H9 (cell line): ENCODE measurements around the gene PHTF2. TPM values are rescaled to one million over a fixed set of nuclear protein-coding genes. Genes with fewer than 3 reads are reported as not detected.

Experiments
- DNase-seq: peaks from one replicate; pipeline ENCODE4 v3.0.0-alpha.2; 2017
- H2AFZ ChIP-seq: one replicate; pipeline ENCODE4 v1.6.1; 2013; ENCODE audit warnings: mild to moderate bottlenecking, low read length, control low read depth, moderate library complexity
- H2AK5ac ChIP-seq: 2 replicates; pipeline ENCODE4 v1.6.1; 2013; ENCODE audit warnings: low read length, control low read depth, mixed read lengths; ENCODE audit not compliant: insufficient read length
- H2BK120ac ChIP-seq: one replicate; pipeline ENCODE4 v1.6.1; 2013; ENCODE audit warnings: low read depth, mild to moderate bottlenecking, low read length, control low read depth, inconsistent platforms; ENCODE audit not compliant: poor library complexity, severe bottlenecking
- H2BK12ac ChIP-seq: 2 replicates; pipeline ENCODE4 v1.6.1; 2013; ENCODE audit warnings: low read length, control low read depth, mixed read lengths, low read depth; ENCODE audit not compliant: insufficient read length
- H2BK15ac ChIP-seq: 2 replicates; pipeline ENCODE4 v1.6.1; 2013; ENCODE audit warnings: low read depth, low read length, control low read depth
- H2BK20ac ChIP-seq: one replicate; pipeline ENCODE4 v1.6.1; 2013; ENCODE audit warnings: low read depth, mild to moderate bottlenecking, low read length, control low read depth, inconsistent platforms; ENCODE audit not compliant: poor library complexity, severe bottlenecking
- H2BK5ac ChIP-seq: 2 replicates; pipeline ENCODE4 v1.6.1; 2013; ENCODE audit warnings: low read length, control low read depth, mixed read lengths; ENCODE audit not compliant: insufficient read length
- H3K14ac ChIP-seq: 2 replicates; pipeline ENCODE4 v1.6.1; 2013; ENCODE audit warnings: low read length, control low read depth; ENCODE audit not compliant: insufficient read depth
- H3K18ac ChIP-seq: 2 replicates; pipeline ENCODE4 v1.6.1; 2013; ENCODE audit warnings: low read depth, mild to moderate bottlenecking, mixed read lengths, low read length, control low read depth; ENCODE audit not compliant: insufficient read length
- H3K23ac ChIP-seq: 2 replicates; pipeline ENCODE4 v1.6.1; 2013; ENCODE audit warnings: low read length, control low read depth, mixed read lengths, low read depth; ENCODE audit not compliant: insufficient read length
- H3K23me2 ChIP-seq: 2 replicates; pipeline ENCODE4 v1.6.1; 2013; ENCODE audit warnings: low read depth, mild to moderate bottlenecking, mixed read lengths, low read length, control low read depth; ENCODE audit not compliant: insufficient read length, poor library complexity, severe bottlenecking
- H3K27ac ChIP-seq: 2 replicates; pipeline ENCODE4 v1.5.1; 2013; ENCODE audit warnings: low read length, control low read depth, mixed read lengths, low read depth; ENCODE audit not compliant: insufficient read length
- H3K27me3 ChIP-seq: 2 replicates; pipeline ENCODE4 v1.6.1; 2013; ENCODE audit warnings: low read length, control low read depth, inconsistent platforms; ENCODE audit not compliant: insufficient read depth
- H3K4ac ChIP-seq: 2 replicates; pipeline ENCODE4 v1.6.1; 2013; ENCODE audit warnings: low read depth, mild to moderate bottlenecking, control low read depth, inconsistent platforms, low read length, moderate library complexity
- H3K4me1 ChIP-seq: 2 replicates; pipeline ENCODE4 v1.6.1; 2013; ENCODE audit warnings: low read length, control low read depth, inconsistent platforms; ENCODE audit not compliant: insufficient read depth
- H3K4me2 ChIP-seq: 2 replicates; pipeline ENCODE4 v1.6.1; 2013; ENCODE audit warnings: low read length, control low read depth, mixed read lengths; ENCODE audit not compliant: insufficient read length, insufficient read depth
- H3K56ac ChIP-seq: 2 replicates; pipeline ENCODE4 v1.6.1; 2013; ENCODE audit warnings: low read depth, mild to moderate bottlenecking, mixed read lengths, low read length, control low read depth; ENCODE audit not compliant: insufficient read length
- H3K79me1 ChIP-seq: 2 replicates; pipeline ENCODE4 v1.6.1; 2013; ENCODE audit warnings: low read depth, mild to moderate bottlenecking, moderate library complexity, low read length, control low read depth, inconsistent platforms; ENCODE audit not compliant: insufficient read depth, poor library complexity, severe bottlenecking
- H3K79me2 ChIP-seq: 2 replicates; pipeline ENCODE4 v1.6.1; 2013; ENCODE audit warnings: low read length, control low read depth, inconsistent platforms; ENCODE audit not compliant: insufficient read depth
- H3K9ac ChIP-seq: 2 replicates; pipeline ENCODE4 v1.6.1; 2013; ENCODE audit warnings: low read length, control low read depth, mixed read lengths; ENCODE audit not compliant: insufficient read length; ENCODE audit errors: extremely low read depth
- H3K9me3 ChIP-seq: one replicate; pipeline ENCODE4 v1.6.1; 2013; ENCODE audit warnings: low read depth, low read length, inconsistent platforms; ENCODE audit not compliant: control insufficient read depth
- H3T11ph ChIP-seq: one replicate; pipeline ENCODE4 v1.6.1; 2013; ENCODE audit warnings: mild to moderate bottlenecking, low read length, control low read depth, inconsistent platforms
- H4K20me1 ChIP-seq: one replicate; pipeline ENCODE4 v1.6.1; 2013; ENCODE audit not compliant: control insufficient read depth, insufficient read length, insufficient read depth
- H4K5ac ChIP-seq: 2 replicates; pipeline ENCODE4 v1.6.1; 2013; ENCODE audit warnings: low read depth, mild to moderate bottlenecking, mixed read lengths, low read length, control low read depth; ENCODE audit not compliant: insufficient read length
- H4K8ac ChIP-seq: replicated peaks from 2 replicates; pipeline ENCODE4 v1.6.1; 2013; ENCODE audit warnings: low read length, control low read depth, mixed read lengths, low read depth; ENCODE audit not compliant: insufficient read length
- H4K91ac ChIP-seq: 2 replicates; pipeline ENCODE4 v1.6.1; 2013; ENCODE audit warnings: low read depth, mild to moderate bottlenecking, moderate library complexity, mixed read lengths, low read length, control low read depth; ENCODE audit not compliant: insufficient read length
- H3K27ac Mint-ChIP-seq, 3 experiments: 2 replicates in 2 of 3; 3 replicates in 1 of 3; pipeline ENCODE4 v1.8.0; 2020 to 2021; ENCODE audit warnings: mixed read lengths in 3 of 3, mild to moderate bottlenecking in 1 of 3, moderate library complexity in 1 of 3
- H3K27me3 Mint-ChIP-seq: 2 replicates; pipeline ENCODE4 v1.8.0; 2021; ENCODE audit warnings: low read depth, mild to moderate bottlenecking, moderate library complexity, mixed read lengths
- H3K36me3 Mint-ChIP-seq, 3 experiments: 2 replicates in 2 of 3; 3 replicates in 1 of 3; pipeline ENCODE4 v1.8.0; 2020 to 2021; ENCODE audit warnings: low read depth in 3 of 3, mixed read lengths in 3 of 3; ENCODE audit not compliant: insufficient read depth in 1 of 3
- H3K4me1 Mint-ChIP-seq, 2 experiments: 2 replicates each; pipeline ENCODE4 v1.8.0; 2020; ENCODE audit warnings: mixed read lengths in 2 of 2
- H3K4me3 Mint-ChIP-seq, 2 experiments: 2 replicates in 1 of 2; 3 replicates in 1 of 2; pipeline ENCODE4 v1.8.0; 2020 to 2021; ENCODE audit warnings: mild to moderate bottlenecking in 2 of 2, mixed read lengths in 2 of 2, moderate library complexity in 1 of 2
- H3K9me3 Mint-ChIP-seq, 2 experiments: 2 replicates in 1 of 2; 3 replicates in 1 of 2; pipeline ENCODE4 v1.8.0; 2020; ENCODE audit warnings: mild to moderate bottlenecking in 2 of 2, mixed read lengths in 2 of 2, moderate library complexity in 1 of 2
- CTCF ChIP-seq: fragments of 200-600 bp; sonication (generic); conservative IDR thresholded peaks from 3 replicates; pipeline ENCODE4 v1.8.0; 2021; ENCODE audit warnings: antibody characterized with exemption, mild to moderate bottlenecking
- WGBS: extraction: QIAGEN DNeasy Blood & Tissue Kit; methylation state at CpG from one replicate; pipeline ENCODE4 v1.1.7; 2013; ENCODE audit warnings: missing lambda C conversion rate, low lambda C conversion rate, mixed read lengths; ENCODE audit not compliant: insufficient read length; ENCODE audit errors: extremely low coverage; 5-methylcytosine and 5-hydroxymethylcytosine counted together
- total RNA-seq: library from RNA; stranded (reverse); gene quantifications from 2 replicates; pipeline ENCODE4 v1.2.1, GENCODE V29; 2021

Gene PHTF2
- total RNA-seq, 1 experiment from 2014 or later = 16.2 TPM

GRCh38 chr7:77827999-77828398 is 29.4 kb downstream of the PHTF2 start:
- no peak overlapping the region for H3T11ph ChIP-seq
- H3K14ac ChIP-seq = no peak overlapping the region
- no peak for TF ChIP-seq CTCF
- H4K91ac ChIP-seq = no peak overlapping the region
- H2BK120ac ChIP-seq = no peak overlapping the region
- Mint-ChIP-seq H3K4me1 (0 out of 4 replicates have a peak, but pooled peaks cover 0 to 4% of the 10 kb centered on the region in 2 experiments), H3K4me3 (no peak overlapping the region), H3K36me3 (peaks cover 2 to 7% (median 2%) of the 10 kb centered on the region in 3 experiments; a peak in 4 of 7 replicates), H3K27ac (no peak overlapping the region), H3K9me3 (peaks cover 0 to 8% of the 10 kb centered on the region in 2 experiments; a peak in 2 of 5 replicates), H3K27me3 (no peaks in the 10 kb centered on the region)
- H2BK15ac ChIP-seq = no peak overlapping the region
- no peak overlapping the region for H3K27ac ChIP-seq
- no peak overlapping the region for H2BK20ac ChIP-seq
- no peak overlapping the region for H4K5ac ChIP-seq
- no peak overlapping the region for H3K23ac ChIP-seq
- WGBS = no CpG with 5 or more reads among the region's 2 CpGs
- H2AK5ac ChIP-seq = no peak overlapping the region
- no peak overlapping the region for H3K4ac ChIP-seq
- no peaks in the 10 kb centered on the region for H3K79me2 ChIP-seq
- H3K4me1 ChIP-seq = no peaks in the 10 kb centered on the region
- no peaks in the 10 kb centered on the region for H4K20me1 ChIP-seq
- no peaks in the 10 kb centered on the region for H3K23me2 ChIP-seq
- H3K79me1 ChIP-seq = no peaks in the 10 kb centered on the region
- H3K27me3 ChIP-seq = no peaks in the 10 kb centered on the region
- no peak overlapping the region for H3K56ac ChIP-seq
- H3K9ac ChIP-seq = no peak overlapping the region
- H4K8ac ChIP-seq = no peak overlapping the region
- no peak overlapping the region for H2AFZ ChIP-seq
- H3K9me3 ChIP-seq = no peaks in the 10 kb centered on the region
- H3K4me2 ChIP-seq = no peak overlapping the region
- H2BK5ac ChIP-seq = no peak overlapping the region
- H2BK12ac ChIP-seq = no peak overlapping the region
- H3K18ac ChIP-seq = no peak overlapping the region
- DNase-seq = no peak
